DOHH2 (cell line): ENCODE data around the gene HK2.

ENCODE experiments used
- H3F3A ChIP-seq: fragments of 200-600 bp; sonication (generic), shearing (Covaris generic); 2 replicates; pipeline ENCODE4 v1.6.0; 2016; ENCODE audit warnings: antibody characterized with exemption, mild to moderate bottlenecking; ENCODE audit not compliant: control insufficient read depth, insufficient read depth
- H3K27ac ChIP-seq: fragments of 200-600 bp; sonication (generic); 2 replicates; pipeline ENCODE4 v1.5.1; 2014; ENCODE audit warnings: low read depth, mild to moderate bottlenecking, low read length, moderate library complexity
- H3K27me3 ChIP-seq: fragments of 200-600 bp; sonication (generic); 2 replicates; pipeline ENCODE4 v1.6.1; 2014; ENCODE audit warnings: mild to moderate bottlenecking, low read length, mixed read lengths; ENCODE audit not compliant: control insufficient read depth
- H3K36me3 ChIP-seq: fragments of 200-600 bp; sonication (generic); 2 replicates; pipeline ENCODE4 v1.6.1; 2014; ENCODE audit warnings: mild to moderate bottlenecking, low read length, moderate library complexity, mixed read lengths; ENCODE audit not compliant: control insufficient read depth
- H3K4me1 ChIP-seq: fragments of 200-600 bp; sonication (generic); 2 replicates; pipeline ENCODE4 v1.6.1; 2014; ENCODE audit warnings: mild to moderate bottlenecking, low read length, mixed read lengths; ENCODE audit not compliant: control insufficient read depth
- H3K4me2 ChIP-seq: fragments of 200-600 bp; sonication (generic); 2 replicates; pipeline ENCODE4 v1.6.0; 2014; ENCODE audit warnings: mild to moderate bottlenecking, low read length, moderate library complexity
- H3K4me3 ChIP-seq: fragments of 200-600 bp; sonication (generic); 2 replicates; pipeline ENCODE4 v1.5.1; 2014; ENCODE audit warnings: mild to moderate bottlenecking, low read length, mixed read lengths
- H3K79me2 ChIP-seq: fragments of 200-600 bp; sonication (generic); 2 replicates; pipeline ENCODE4 v1.6.1; 2014; ENCODE audit warnings: mild to moderate bottlenecking, low read length, mixed read lengths; ENCODE audit not compliant: control insufficient read depth
- H3K9me2 ChIP-seq: fragments of 200-600 bp; sonication (generic); replicated peaks from 2 replicates; pipeline ENCODE4 v1.6.1; 2014; ENCODE audit warnings: mild to moderate bottlenecking, low read length, mixed read lengths; ENCODE audit not compliant: control insufficient read depth
- H3K9me3 ChIP-seq: fragments of 200-600 bp; sonication (generic); 2 replicates; pipeline ENCODE4 v1.6.1; 2014; ENCODE audit warnings: antibody characterized with exemption, low read length, mixed read lengths; ENCODE audit not compliant: control insufficient read depth, insufficient read depth
- H4K20me1 ChIP-seq: fragments of 200-600 bp; sonication (generic); 2 replicates; pipeline ENCODE4 v1.6.0; 2014; ENCODE audit warnings: low read depth, mild to moderate bottlenecking, antibody characterized with exemption, low read length, moderate library complexity; ENCODE audit not compliant: control insufficient read depth, insufficient read depth
- CTCF ChIP-seq: fragments of 200-600 bp; sonication (generic); IDR thresholded peaks from one replicate; pipeline ENCODE4 v1.5.1; 2014; ENCODE audit warnings: antibody characterized with exemption, mild to moderate bottlenecking, low read depth, low read length; ENCODE audit not compliant: poor library complexity, severe bottlenecking
- EZH2phosphoT487 ChIP-seq: fragments of 200-600 bp; sonication (generic); IDR thresholded peaks from 2 replicates; pipeline ENCODE4 v1.6.1; 2017; ENCODE audit warnings: borderline replicate concordance, mild to moderate bottlenecking, antibody characterized with exemption, low read length, moderate library complexity, mixed read lengths

HK2 gene

GRCh38 chr2:74883011-74883410 lies 49.1 kb downstream of the HK2 start:
- Histone ChIP-seq H3K4me3 (no peak overlapping the region), H3K4me1 (no peaks in the 10 kb centered on the region), H3K27me3 (no peaks in the 10 kb centered on the region), H4K20me1 (no peaks in the 10 kb centered on the region), H3K79me2 (no peaks in the 10 kb centered on the region), H3K9me3 (no peaks in the 10 kb centered on the region), H3K9me2 (no peaks in the 10 kb centered on the region), H3K4me2 (no peak overlapping the region), H3F3A (no peaks in the 10 kb centered on the region), H3K36me3 (peaks cover 98% of the 10 kb centered on the region), H3K27ac (no peak overlapping the region)
- no peak for TF ChIP-seq CTCF
- TF ChIP-seq EZH2phosphoT487: no peak

DNA sequence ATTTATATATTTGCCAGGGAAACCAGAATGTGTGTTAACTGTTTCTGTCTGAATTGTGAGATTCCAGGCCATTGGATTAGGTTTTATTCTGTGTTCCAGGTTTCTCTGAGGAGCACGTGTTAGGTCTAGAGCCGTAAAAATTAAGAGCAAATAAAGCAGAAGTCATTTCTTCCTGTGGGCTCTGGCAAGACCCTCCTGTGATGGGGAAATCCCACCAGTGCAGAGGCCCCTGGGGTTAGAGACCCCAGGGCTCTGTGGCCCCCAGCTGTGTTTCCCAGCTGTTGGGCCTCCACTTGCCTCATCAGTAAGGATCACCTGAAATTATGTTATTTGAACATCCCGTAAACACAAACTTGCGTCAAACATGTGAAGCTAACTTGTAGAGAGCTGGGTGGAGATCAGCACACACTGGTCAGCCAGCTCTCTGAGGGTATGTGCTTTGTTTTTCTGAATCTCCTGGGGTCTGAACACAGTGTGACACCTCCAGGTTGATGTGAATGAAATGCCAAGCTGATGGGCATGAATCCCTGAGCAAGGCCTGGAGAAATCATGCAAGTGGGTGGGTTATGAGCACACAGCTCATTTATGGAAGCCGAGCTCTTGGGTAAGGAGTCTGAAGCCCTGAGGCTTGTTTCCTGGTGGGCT lies 50.3 kb downstream of the HK2 start:
- no peak overlapping the region for H3K27ac ChIP-seq
- H4K20me1 ChIP-seq: no peaks in the 10 kb centered on the region
- no peaks in the 10 kb centered on the region for H3K79me2 ChIP-seq
- no peaks in the 10 kb centered on the region for H3K4me1 ChIP-seq
- TF ChIP-seq EZH2phosphoT487 (no peak), CTCF (no peak)
- H3K36me3 ChIP-seq: peaks cover 98% of the 10 kb centered on the region
- H3K9me3 ChIP-seq: no peaks in the 10 kb centered on the region
- H3K27me3 ChIP-seq: no peaks in the 10 kb centered on the region
- no peaks in the 10 kb centered on the region for H3K9me2 ChIP-seq
- no peak overlapping the region for H3K4me3 ChIP-seq
- no peak overlapping the region for H3K4me2 ChIP-seq
- no peaks in the 10 kb centered on the region for H3F3A ChIP-seq

DNA sequence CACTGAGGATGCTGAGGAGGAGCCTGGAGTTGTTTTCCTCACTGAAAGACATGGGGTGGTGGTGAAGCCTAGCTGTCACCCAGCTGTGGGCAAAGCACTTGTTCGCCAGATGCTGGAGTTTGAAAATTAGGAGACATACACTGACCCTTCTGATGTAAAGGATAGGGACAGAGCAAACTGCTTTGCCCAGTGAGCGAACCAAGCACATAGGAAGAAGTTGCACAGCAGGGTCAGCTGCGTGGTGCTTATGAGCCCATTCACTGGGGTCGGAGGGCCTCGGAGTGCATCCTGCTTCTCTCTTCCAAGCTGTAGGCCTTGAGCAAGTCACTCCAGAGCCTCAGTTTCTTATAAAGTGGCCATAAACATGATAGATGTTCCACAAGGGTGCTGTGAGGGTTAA lies 50.9 kb downstream of the HK2 start:
- Histone ChIP-seq H3K4me1 (no peaks in the 10 kb centered on the region), H4K20me1 (no peaks in the 10 kb centered on the region), H3K79me2 (no peaks in the 10 kb centered on the region), H3K36me3 (peaks cover 98% of the 10 kb centered on the region), H3K9me3 (no peaks in the 10 kb centered on the region), H3K27ac (no peak overlapping the region), H3K27me3 (no peaks in the 10 kb centered on the region), H3K4me3 (no peak overlapping the region), H3F3A (no peaks in the 10 kb centered on the region), H3K4me2 (no peak overlapping the region), H3K9me2 (no peaks in the 10 kb centered on the region)
- TF ChIP-seq CTCF (no peak), EZH2phosphoT487 (no peak)

- H4K20me1 ChIP-seq: no peaks in the 10 kb centered on the region
- H3K4me2 ChIP-seq: no peak overlapping the region
- H3K4me1 ChIP-seq: no peaks in the 10 kb centered on the region
- H3K4me3 ChIP-seq: no peak overlapping the region
- no peak for TF ChIP-seq CTCF
- no peak for TF ChIP-seq EZH2phosphoT487
- H3K27ac ChIP-seq: no peak overlapping the region
- peaks cover 98% of the 10 kb centered on the region for H3K36me3 ChIP-seq
- no peaks in the 10 kb centered on the region for H3K27me3 ChIP-seq
- H3K79me2 ChIP-seq: no peaks in the 10 kb centered on the region
- no peaks in the 10 kb centered on the region for H3F3A ChIP-seq
- no peaks in the 10 kb centered on the region for H3K9me2 ChIP-seq
- no peaks in the 10 kb centered on the region for H3K9me3 ChIP-seq
These were observed 52.3 kb downstream of the HK2 start for GRCh38 chr2:74886251-74886650.
